CD4-positive, alpha-beta T cell treated with Interleukin-4 for 4 hours (primary cell): ENCODE data around the gene C10orf62.
A peak's percentile ranks its signal among the peaks of the same experiment; 100 is the strongest.

Source experiments
- DNase-seq: peaks from one replicate; pipeline ENCODE4 v3.0.0-alpha.2; 2020

C10orf62 gene

DNA sequence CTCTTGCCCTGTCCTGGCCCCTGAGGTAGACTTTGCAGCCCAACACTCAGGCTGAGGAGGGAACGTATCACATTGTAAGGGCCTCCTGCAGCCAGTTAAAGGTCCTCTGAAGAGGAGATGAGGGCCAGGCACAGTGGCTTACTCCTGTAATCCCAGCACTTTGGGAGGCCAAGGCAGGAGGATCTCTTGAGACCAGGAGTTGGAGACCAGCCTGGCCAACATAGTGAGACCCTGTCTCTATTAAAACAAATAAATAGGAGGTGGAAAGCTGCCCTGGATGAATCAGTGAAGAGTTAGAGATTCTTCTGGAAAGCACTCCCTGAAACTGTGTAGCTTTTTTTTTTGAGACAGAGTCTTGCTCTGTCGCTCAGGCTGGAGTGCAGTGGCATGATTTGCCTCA is 2.3 kb upstream of the C10orf62 start:
- DNase-seq = no peak

DNA sequence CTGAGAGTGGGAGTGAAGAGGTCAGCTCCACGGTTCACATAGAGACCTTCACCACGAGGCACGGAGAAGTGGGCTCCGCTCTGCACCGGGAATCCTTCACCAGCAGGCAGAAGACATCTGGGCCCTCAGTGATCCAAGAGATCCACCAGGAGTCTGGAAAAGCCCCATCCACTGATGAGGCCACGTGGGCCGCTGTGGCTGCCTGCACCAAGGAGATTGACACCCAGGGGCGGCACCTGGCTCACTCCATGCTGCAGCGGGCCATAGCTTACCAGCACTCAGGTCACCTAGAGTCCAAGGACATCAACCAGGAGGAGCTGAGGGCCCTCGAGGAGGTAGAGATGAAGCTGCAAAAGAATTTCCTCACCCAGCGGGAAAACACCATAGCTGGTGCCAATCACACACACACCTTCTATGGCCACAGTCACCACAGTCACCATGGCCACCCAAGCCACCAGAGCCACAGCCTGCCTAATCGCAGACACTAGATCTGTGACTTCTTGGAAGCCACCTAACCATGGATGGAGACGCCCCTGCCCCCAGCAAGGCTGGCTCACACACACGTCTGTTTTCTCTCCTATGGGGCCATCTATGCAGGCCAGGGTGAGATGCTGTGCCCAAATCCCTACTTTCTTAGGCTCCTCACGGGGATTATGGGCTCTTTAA is 694 bp downstream of the C10orf62 start:
- peak; percentile 2 for DNase-seq

DNA sequence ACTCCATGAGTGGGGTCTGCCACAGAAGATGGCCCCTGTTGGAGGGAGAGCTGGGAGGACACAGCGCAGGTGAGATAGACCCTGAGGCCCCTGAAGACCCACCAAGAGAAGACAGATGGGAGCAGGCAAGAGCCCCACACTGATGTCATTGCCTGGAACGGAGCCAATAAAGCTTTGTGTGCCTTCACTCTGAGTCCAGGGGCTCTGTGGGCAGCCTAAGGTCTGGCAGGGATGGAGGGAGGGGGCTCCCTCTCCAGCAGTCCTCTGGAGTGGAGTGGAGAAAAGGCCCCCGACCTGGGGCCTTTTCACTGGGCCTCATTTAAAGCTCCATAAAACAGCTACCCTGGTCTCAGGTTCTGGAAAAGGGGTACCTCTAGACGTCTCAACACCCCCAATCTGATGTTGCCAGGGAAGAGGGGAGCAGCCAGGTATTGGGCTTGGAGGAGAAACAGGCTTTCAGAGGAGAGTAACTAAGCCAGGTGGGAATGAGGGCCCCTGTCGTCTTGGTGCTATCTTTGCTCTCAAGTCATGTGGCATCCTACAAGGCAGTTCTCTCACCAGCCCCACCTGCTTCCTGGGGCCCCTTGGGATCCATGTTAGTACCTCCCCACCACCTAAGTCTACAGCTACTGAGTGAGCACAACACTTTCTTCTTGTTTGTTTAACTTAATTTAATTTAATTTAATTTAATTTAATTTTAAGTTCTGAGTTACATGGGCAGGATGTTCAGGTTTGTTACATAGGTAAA is 1.4 kb downstream of the C10orf62 start:
- no peak for DNase-seq

DNA sequence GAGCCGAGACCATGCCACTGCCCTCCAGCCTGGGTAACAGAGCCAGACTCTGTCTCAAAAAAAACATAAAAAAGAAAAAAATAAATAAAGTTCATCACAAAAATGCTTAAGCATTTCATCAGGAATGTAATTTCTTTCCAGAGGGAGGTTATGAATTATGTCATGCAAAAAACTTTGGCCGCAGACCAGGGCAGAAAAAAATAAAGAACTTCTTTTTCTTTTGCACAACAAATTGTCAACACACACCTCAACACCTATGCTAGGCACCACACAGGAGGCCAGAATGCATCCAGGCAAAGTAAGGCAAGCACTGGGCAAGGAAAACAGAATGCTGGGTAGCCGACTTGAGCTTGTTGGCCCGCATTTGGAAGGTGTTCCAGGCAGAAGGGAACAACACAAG is 3.9 kb downstream of the C10orf62 start:
- no peak for DNase-seq

DNA sequence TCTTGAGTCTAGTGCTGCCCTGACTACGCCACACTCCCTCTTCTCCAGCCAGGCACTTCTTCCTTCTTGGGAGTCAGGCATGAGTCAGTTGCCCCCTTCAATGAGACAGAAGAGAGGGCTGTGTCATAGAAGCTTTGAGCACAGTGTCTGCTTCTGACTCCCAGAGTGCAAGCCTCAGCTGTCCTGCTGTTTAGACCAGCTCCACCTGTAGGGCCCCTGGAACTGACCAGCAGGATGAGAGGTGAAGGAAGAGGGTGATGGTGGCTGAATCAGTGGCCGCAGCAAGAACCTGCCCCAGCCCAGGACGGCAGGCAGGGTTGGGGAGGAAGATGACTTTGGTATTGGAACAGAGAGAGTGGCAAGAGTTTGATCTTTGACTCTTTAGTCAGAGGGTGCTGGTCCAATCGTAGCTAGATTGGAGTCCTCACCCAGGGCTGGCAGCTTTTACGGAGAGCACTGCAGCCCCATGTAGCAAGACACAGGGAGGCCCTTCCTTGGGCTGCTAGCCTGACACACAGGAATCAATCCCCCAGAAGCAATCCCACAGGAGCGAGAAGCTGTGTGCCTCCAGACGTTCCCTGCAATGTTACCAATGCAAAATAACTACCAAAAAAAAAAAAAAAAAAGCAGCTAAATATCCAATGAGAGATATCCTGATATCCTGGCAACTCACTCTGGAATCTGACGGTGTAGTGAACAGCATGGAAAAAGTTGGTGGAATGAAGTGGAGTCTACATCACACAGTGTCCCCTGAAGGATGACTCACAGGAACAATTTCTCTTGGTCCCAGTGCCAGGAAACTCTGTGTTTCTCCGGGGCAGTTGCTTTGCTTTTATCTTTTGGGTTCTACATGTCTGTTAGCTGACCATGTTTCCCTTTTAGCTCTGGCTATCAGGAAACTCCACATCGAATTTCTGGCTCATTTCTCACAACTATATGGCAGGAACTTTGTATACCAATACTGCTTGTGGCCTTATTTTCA is 6.9 kb downstream of the C10orf62 start:
- no peak for DNase-seq

DNA sequence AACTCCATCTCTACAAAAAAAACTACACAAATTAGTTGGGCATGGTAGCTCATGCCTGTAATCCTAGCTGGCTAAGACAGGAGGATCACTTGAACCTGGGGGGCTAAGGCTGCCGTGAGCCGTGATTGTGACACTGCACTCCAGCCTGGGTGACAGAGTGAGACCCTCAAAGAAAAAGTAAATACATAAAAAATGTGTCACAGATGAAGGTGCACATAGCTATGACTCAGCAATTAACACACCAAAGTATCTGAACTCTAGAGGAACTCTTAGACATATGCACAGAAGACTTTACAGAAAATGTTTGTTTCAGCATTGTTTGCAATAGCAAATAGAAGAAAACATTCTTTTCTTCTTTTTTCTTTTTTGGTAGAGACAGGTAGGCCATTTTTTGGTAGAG is 8.3 kb downstream of the C10orf62 start:
- no peak for DNase-seq

DNA sequence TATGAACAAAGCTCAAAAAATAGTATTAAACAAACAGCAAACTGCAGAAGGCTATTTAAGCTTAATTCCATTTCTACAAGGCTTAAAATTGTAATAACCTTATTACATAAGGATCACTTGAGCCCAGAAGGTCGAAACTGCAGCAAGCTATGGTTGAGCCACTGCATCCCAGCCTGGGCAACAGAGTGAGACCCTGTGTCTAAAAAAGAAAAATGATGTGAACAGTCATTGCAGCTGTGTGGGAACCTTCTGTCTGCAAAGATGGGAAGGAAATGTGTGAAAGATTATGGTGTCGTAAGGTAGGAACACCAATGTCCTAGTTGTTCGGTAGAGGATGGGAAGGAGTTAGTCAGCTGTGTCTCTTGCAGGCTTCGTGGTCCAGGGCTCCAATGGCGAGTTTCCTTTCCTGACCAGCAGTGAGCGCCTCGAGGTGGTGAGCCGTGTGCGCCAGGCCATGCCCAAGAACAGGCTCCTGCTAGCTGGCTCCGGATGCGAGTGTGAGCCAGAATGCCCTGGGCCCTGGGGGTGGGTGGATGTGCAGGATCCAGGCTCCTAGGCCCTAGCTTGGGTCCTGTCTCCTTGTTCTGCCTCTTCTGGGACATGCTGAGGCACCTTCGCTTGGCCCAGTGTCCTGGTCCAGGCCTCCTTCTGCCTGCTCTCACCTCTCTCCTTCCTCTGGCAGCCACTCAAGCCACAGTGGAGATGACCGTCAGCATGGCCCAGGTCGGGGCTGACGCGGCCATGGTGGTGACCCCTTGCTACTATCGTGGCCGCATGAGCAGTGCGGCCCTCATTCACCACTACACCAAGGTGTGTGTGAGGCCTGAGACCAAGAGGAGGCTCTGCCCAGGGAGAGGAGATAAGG is 9.1 kb downstream of the C10orf62 start:
- no peak for DNase-seq

DNA sequence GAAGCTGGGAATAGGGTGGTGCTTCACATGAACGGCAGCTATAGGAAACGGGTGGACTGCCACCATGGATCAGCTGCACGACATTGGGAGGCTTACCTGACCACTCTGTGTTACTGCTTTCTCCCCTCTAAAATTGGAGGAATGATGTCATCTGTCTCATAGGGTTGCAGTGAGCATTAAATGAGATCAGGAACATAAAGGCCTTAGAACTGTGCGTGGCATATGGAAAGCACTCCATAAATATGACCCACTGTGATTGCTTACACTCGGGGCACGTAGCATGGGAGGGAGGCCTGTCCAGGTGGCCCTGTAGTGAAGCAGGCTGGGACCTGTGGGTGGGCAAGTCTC is 9.7 kb downstream of the C10orf62 start:
- DNase-seq = no peak

DNA sequence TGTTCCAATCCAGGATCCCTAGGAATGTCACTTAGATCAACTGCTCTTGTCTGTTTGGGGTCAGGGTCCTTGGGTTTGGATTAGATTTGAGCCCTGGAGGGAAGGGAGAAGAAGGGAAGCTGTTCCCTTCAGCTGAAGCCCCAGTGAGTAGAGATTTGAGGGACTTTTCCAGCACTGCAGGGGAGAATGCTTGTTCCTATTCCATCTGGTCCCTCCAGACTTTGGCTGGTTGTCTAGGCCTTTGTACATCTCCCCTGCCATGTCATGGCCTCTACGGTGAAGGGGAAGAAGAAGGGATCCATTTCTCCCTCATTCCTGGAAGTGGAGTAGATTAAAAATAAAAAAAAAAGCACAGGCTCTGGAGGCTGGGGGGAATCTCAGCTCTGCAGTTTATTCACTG is 11.1 kb downstream of the C10orf62 start:
- no peak for DNase-seq

DNA sequence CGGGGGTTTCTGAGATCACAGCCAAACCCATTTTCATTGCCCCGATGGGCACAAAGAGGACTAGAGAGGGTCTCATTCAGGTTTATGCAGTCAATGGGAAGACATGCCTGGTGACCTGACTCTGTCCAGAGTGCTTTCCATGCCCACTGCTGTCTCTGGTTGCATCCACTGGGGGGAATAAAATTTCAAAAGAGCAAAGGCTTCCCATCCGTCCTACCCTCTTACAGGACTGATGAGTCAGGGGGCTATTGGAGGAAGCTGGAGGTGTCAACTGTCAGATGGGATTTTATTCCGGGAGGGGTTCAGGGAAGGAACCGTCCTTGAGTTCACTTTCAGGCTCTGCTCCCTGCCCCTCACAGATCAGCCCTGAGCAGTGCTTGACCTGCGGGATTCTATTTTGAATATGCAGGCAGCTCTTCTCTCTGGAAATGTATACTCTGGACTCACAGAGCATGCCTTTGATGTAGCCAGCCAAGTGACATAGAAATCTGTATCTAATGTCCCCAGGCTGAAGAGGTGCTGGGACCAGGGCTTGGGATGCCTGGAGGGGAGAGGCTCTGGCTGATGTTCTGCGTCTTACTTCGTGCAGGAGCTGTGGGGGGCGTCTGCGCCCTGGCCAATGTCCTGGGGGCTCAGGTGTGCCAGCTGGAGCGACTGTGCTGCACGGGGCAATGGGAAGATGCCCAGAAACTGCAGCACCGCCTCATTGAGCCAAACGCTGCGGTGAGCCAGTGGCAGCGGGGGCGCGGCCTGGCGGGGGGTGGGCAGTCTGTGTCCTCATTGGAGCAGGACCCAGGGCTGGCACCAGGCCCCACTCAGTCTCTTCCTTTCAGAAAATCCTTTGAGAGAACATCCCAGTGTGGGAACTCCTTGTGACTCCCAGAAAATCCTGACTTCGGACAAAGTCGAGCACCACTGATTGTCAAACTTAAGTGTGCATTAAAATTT is 12.0 kb downstream of the C10orf62 start:
- DNase-seq = no peak

DNA sequence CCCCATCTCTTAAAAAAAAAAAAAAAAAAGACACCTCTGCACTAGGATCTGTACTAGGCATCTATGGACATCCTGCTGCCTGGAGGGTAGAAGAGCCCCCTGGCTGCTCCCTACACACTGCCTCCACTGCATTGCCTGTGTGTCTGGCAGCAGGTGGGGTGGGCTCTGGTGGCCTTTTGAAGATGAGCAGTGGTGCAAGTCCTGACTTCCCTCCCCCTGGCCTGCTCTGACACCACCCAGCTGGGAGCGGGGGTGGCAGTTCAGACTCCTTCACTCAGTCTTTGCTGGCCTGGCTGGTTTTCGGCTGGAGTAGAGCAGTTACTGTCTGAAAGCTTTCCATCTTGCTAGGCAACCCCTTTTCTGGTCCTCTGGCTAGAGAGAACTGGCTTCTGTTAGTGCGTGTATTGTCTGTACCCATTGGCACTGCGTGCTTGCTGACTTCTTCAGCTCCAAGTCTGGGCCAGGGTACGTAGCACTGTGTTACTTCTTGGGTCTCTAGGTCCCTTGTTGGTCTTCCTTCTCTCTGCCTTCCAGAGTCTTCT is 17.6 kb downstream of the C10orf62 start:
- DNase-seq = no peak

DNA sequence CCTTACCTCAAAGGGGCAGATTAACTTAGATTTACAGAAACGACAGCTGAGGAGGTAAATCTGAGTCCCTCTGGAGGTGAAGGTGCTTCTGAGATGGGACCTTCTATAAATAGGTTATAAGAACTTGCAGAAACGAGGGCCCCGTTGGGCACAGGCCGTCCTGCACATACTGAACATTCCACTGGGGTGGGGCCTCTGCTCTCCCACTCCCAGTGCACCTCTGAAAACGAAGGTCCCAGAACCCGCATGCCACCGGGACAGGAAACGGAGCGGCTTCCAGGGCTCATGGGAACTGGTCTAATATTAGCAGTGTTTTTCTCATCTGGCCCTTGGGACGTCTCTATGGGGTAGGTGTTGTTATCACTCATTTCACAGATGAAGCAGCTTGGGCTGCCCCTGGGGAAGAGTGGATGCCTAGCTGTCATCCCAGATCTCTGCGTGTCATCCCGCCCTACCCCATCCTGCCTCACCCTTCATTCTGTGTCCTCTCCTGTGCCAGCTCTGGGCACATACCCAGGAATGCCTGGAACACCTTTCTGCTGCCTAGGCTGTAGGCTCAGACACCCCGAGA is 19.6 kb downstream of the C10orf62 start:
- no peak for DNase-seq

DNA sequence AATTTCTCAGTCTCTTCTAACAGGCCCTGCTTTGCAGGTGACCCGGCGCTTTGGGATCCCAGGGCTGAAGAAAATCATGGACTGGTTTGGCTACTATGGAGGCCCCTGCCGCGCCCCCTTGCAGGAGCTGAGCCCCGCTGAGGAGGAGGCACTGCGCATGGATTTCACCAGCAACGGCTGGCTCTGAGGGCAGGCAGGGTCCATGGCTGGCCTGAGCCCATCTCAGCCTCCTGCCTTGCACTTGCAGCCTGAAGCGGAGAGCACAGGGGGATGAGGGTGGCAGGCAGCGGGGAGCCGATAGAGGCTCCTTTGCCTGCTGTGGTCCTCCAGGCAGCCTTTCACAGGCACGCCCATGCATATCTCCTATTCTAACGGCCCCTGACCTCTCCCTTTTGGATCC is 22.0 kb downstream of the C10orf62 start:
- no peak for DNase-seq

DNA sequence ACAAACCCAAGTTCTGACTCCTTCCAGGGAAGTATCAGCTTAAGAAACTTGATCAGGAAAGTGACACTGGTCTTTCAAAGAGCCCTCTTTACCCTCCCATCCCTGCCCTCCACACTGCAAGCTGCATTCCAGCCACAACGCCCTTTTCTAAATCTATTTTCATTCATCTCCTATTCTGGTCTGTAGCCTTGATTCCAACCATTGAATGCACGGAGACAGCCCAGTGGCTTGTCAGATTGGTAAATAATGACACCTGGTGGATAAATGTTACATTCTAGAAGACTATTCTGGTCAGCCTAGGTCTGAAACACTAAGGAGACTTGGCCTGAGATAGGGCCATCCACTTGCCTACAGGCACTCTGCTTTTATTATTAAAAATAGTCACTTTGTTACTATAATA is 22.9 kb downstream of the C10orf62 start:
- DNase-seq = no peak

DNA sequence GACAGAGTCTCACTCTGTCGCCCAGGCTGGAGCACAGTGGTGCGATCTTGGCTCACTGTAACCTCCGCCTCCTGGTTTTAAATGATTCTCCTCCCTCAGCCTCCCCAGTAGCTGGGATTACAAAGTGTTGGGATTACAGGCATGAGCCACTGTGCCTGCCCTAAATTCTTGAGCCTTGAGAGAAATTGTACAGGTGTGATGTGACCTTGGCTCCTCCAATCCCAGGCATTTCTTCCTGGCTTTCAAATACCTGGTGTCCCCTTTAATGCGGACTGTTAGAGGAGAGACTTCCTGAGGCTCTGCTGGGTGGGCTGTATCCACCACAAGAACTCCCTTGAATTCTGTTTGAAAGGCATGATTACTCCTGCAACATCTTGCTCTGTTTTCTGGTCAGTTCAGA is 28.8 kb downstream of the C10orf62 start:
- no peak for DNase-seq

DNA sequence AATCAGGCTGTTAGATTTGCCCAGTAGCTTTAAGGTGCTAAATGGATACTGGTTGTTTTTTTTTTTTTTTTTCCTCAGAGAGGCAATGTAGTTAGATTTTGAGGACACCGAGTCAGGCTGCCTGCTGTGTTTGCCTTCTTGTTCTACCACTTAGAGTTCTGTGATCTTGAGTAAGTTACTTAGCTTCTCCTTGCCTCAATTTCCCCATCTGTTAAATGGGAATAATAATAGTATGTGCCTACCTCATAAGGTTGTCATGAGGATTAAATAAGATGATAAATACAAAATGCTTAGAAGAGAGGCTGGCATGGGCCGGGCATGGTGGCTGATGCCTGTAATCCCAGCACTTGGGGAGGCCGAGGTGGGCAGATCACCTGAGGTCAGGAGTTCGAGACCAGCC is 29.2 kb downstream of the C10orf62 start:
- DNase-seq = no peak

DNA sequence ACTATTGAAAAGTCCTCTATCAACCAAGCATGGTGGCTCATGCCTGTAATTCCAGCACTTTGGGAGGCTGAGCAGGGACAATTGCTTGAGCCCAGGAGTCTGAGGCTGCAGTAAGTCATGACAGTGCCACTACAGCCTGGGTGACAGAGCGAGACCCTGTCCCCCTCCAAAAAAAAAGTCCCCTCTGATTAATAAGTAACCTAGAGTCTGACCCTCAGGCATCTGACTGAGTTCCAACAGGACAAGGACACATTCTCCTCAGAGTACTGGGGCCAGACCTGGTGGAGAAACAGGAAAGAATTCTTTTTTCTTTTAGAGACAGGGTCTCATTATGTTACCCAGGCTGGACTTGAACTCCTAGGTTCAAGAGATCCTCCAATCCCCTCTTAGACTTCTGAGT is 33.8 kb downstream of the C10orf62 start:
- no peak for DNase-seq

DNA sequence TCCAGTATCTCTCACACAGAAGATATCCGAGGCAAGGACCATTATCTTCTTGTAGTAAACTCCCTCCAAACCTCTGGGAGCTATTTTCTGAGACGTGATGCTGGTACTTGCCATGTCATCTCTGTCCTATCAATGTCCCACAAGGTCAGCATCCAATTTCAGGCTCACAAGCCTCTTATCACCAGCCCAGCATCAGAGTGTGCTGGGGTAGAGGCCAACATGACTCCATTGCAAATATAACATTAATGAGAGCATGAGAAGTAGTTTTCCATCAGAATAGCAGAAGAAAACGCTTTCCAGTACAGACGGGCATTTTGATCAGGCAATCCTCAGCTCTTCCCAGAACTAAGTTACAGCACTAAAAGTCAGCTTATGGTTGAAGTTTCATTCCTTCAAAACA is 38.2 kb downstream of the C10orf62 start:
- DNase-seq = no peak

DNA sequence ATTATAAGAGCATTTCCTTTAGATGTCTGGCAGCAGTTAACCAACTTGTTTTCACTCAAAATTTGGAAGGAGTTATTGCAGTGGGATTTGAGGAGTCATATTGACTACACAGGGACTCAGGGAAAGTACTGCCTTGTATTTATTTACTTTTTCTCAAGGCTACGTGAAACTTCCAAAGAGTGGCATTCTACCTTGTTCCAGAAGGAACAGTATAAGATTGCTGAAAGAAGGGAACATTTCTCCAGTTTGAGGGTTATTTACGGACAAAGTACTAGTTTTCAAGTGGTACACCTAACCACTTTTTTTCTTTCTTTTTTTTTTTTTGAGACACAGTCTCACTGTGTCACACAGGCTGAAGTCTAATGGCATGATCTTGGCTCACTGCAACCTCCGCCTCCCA is 38.7 kb downstream of the C10orf62 start:
- no peak for DNase-seq

DNA sequence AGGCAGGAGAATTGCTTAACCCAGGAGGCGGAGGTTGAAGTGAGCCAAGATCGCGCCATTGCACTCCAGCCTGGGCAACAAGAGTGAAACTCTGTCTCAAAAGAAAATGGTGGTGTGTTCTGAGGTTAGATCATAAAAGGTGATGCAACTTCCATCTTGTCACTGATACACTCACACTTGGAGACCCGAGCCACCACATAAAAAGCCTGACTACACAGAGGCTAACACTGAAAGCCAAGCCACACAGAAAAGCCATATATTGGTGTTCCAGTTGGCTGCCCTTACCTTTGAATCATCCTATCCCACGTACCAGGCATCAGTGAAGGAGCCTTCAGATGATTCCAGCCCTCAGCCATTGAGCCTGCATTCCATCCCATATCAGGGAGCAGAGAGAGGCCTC is 39.8 kb downstream of the C10orf62 start:
- DNase-seq = no peak

DNA sequence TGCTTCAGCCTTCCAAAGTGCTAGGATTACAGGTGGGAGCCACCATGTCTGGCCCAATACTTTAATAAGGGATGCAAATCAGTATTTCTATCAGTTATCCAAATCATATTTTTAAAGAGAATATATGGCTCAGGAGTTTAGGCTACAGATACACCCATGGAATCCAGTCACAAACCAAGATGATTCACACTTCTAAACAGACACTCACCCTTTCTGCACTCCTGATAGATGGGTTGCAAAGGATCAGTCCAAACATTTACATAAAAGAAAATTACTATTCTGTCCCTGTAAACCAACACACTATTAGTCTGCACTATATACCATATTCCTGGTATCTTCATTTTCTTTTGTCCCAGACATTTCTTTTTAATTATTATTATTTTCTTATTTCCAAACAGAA is 41.6 kb downstream of the C10orf62 start:
- no peak for DNase-seq
